GM12864 (cell line): Measurements from ENCODE around the gene RPS15.

ENCODE experiments used
- DNase-seq: peaks from one replicate; pipeline ENCODE4 v3.0.0-alpha.2; 2011; ENCODE audit warnings: low read depth
- H3K4me3 ChIP-seq: 2 replicates; pipeline ENCODE4 v1.5.1; 2011; ENCODE audit warnings: mild to moderate bottlenecking, low read depth, low read length, control low read depth
- CTCF ChIP-seq: IDR thresholded peaks from 2 replicates; pipeline ENCODE4 v1.5.1; 2011; ENCODE audit warnings: low read depth, mild to moderate bottlenecking, moderate library complexity, low read length, control low read depth, inconsistent platforms; ENCODE audit errors: missing control alignments

RPS15 gene

GRCh38 chr19:1422360-1422759 lies 15.8 kb upstream of the RPS15 start:
- no peak for TF ChIP-seq CTCF
- H3K4me3 ChIP-seq = no peak overlapping the region
- DNase-seq = no peak

- no peak for TF ChIP-seq CTCF
- no peak overlapping the region for H3K4me3 ChIP-seq
Observed at GRCh38 chr19:1422943-1423342, 15.3 kb upstream of the RPS15 start.

GRCh38 chr19:1423436-1424191 lies 14.6 kb upstream of the RPS15 start:
- no peak for DNase-seq
- no peak overlapping the region for H3K4me3 ChIP-seq

More at GRCh38 chr19:1422943-1423342, 15.3 kb upstream of the RPS15 start:
- DNase-seq = no peak

GRCh38 chr19:1424192-1424955 lies 13.8 kb upstream of the RPS15 start:
- no peak overlapping the region for H3K4me3 ChIP-seq
- DNase-seq = no peak
- no peak for TF ChIP-seq CTCF

More at GRCh38 chr19:1423436-1424191, 14.6 kb upstream of the RPS15 start:
- TF ChIP-seq CTCF = no peak

GRCh38 chr19:1425102-1425837 lies 12.9 kb upstream of the RPS15 start:
- TF ChIP-seq CTCF = no peak
- no peak overlapping the region for H3K4me3 ChIP-seq
- DNase-seq = no peak

GRCh38 chr19:1425902-1426301 lies 12.3 kb upstream of the RPS15 start:
- H3K4me3 ChIP-seq = no peak overlapping the region
- no peak for DNase-seq
- no peak for TF ChIP-seq CTCF
